B cell (primary cell): ENCODE measurements around the gene PARD3. TPM values are rescaled to one million over a fixed set of nuclear protein-coding genes. Genes with fewer than 3 reads are reported as not detected.

Source experiments
- ATAC-seq: fragments of 200-7000 bp; cut with Tn5 transposase; one replicate; pipeline ENCODE4 v1.10.0; 2021; ENCODE audit warnings: low read depth, mild to moderate bottlenecking, moderate number of reproducible peaks, moderate library complexity
- CTCF ChIA-PET: fragments of 350-600 bp; sonication (Branson Sonifier 250); formaldehyde crosslinking; loops from one replicate; lab custom pipeline; 2021; ENCODE audit warnings: antibody characterized with exemption, inconsistent platforms; lab: Charles Lee
- POLR2A ChIA-PET: fragments of 350-600 bp; sonication (Branson Sonifier 250); formaldehyde crosslinking; loops from one replicate; lab custom pipeline; 2021; ENCODE audit warnings: antibody characterized with exemption; lab: Charles Lee
- DNase-seq: peaks from one replicate; pipeline ENCODE4 v3.0.0; 2013
- H2AFZ ChIP-seq: 2 replicates; pipeline ENCODE4 v1.6.1; 2012; ENCODE audit warnings: mild to moderate bottlenecking, low read depth, low read length; ENCODE audit not compliant: insufficient read depth, poor library complexity, severe bottlenecking
- H3K27ac ChIP-seq, 2 donors: 1 replicate in 1 of 2; 2 replicates in 1 of 2; pipeline ENCODE4 v1.5.1; 2012 to 2013; ENCODE audit warnings: low read length in 2 of 2, mild to moderate bottlenecking in 2 of 2, moderate library complexity in 1 of 2
- H3K27me3 ChIP-seq, 4 experiments: fragments of 200-600 bp in 1 of 4; sonication (generic) in 1 of 4; replicated peaks in 1 of 4; 1 replicate in 2 of 4; 2 replicates in 2 of 4; pipeline versions ENCODE4 v1.6.1 to v1.7.0; 2013 to 2016; ENCODE audit warnings: low read length in 3 of 4, mild to moderate bottlenecking in 2 of 4, mixed read lengths in 1 of 4, moderate library complexity in 1 of 4; ENCODE audit not compliant: insufficient read depth in 4 of 4, control insufficient read depth in 3 of 4; ENCODE audit errors: control extremely low read depth in 1 of 4
- H3K36me3 ChIP-seq, 2 experiments: replicated peaks in 1 of 2; 1 replicate in 1 of 2; 2 replicates in 1 of 2; pipeline versions ENCODE4 v1.6.1 to v1.7.1; 2013; ENCODE audit warnings: low read length in 1 of 2; ENCODE audit not compliant: insufficient read depth in 2 of 2, control insufficient read depth in 1 of 2; ENCODE audit errors: control extremely low read depth in 1 of 2, extremely low read depth in 1 of 2
- H3K4me1 ChIP-seq, 2 donors: fragments of 200-600 bp in 1 of 2; sonication (generic) in 1 of 2; 1 replicate in 1 of 2; 2 replicates in 1 of 2; pipeline versions ENCODE4 v1.5.1 to v1.6.1; 2013 to 2017; ENCODE audit warnings: low read length in 2 of 2; ENCODE audit not compliant: control insufficient read depth in 2 of 2, insufficient read depth in 2 of 2
- H3K4me2 ChIP-seq: replicated peaks from 2 replicates; pipeline ENCODE3; 2012; ENCODE audit warnings: mild to moderate bottlenecking, low read depth, low read length; ENCODE audit not compliant: poor library complexity, severe bottlenecking
- H3K4me3 ChIP-seq, 5 experiments: fragments of 200-600 bp in 1 of 5; sonication (generic) in 1 of 5; 1 replicate in 3 of 5; 2 replicates in 2 of 5; pipeline versions ENCODE4 v1.5.1 to v1.7.0; 2011 to 2016; ENCODE audit warnings: low read length in 4 of 5, mild to moderate bottlenecking in 4 of 5, low read depth in 2 of 5, control low read depth in 1 of 5, moderate library complexity in 1 of 5; ENCODE audit not compliant: insufficient read depth in 1 of 5; ENCODE audit errors: control extremely low read depth in 1 of 5, extremely low read depth in 1 of 5
- H3K79me2 ChIP-seq: fragments of 200-600 bp; sonication (generic); one replicate; pipeline ENCODE4 v1.6.0; 2016; ENCODE audit warnings: low read length; ENCODE audit not compliant: control insufficient read depth, insufficient read depth
- H3K9ac ChIP-seq: fragments of 200-600 bp; sonication (generic); 2 replicates; pipeline ENCODE4 v1.6.1; 2017; ENCODE audit warnings: mild to moderate bottlenecking, low read length, moderate library complexity
- H3K9me3 ChIP-seq, 3 donors: one replicate each; pipeline versions ENCODE4 v1.6.1 to v1.7.1; 2013; ENCODE audit warnings: low read length in 2 of 3; ENCODE audit not compliant: control insufficient read depth in 2 of 3, insufficient read depth in 1 of 3; ENCODE audit errors: control extremely low read depth in 1 of 3
- H4K20me1 ChIP-seq: 2 replicates; pipeline ENCODE4 v1.6.0; 2012; ENCODE audit warnings: mild to moderate bottlenecking, low read length; ENCODE audit not compliant: insufficient read depth, control insufficient read depth, poor library complexity, severe bottlenecking
- H3K27ac Mint-ChIP-seq: one replicate; pipeline ENCODE4 v1.8.0; 2021; ENCODE audit warnings: mixed read lengths
- H3K27me3 Mint-ChIP-seq: one replicate; pipeline ENCODE4 v1.8.0; 2021; ENCODE audit warnings: mixed read lengths
- H3K4me1 Mint-ChIP-seq: one replicate; pipeline ENCODE4 v1.8.0; 2021; ENCODE audit warnings: mixed read lengths
- H3K4me3 Mint-ChIP-seq: one replicate; pipeline ENCODE4 v1.8.0; 2021; ENCODE audit warnings: mixed read lengths
- H3K9me3 Mint-ChIP-seq: one replicate; pipeline ENCODE4 v1.8.0; 2022; ENCODE audit warnings: mixed read lengths; ENCODE audit not compliant: insufficient read depth
- CTCF ChIP-seq: fragments of 200-600 bp; IDR thresholded peaks from one replicate; pipeline ENCODE4 v1.8.0; 2022; ENCODE audit warnings: antibody characterized with exemption, mild to moderate bottlenecking
- EZH2 ChIP-seq: IDR thresholded peaks from 2 replicates; pipeline ENCODE4 v1.6.1; 2012; ENCODE audit warnings: borderline replicate concordance, low read depth, mild to moderate bottlenecking, moderate library complexity, low read length; ENCODE audit not compliant: insufficient read depth, poor library complexity, severe bottlenecking
- WGBS: methylation state at CpG from one replicate; pipeline ENCODE4 v1.1.5; 2013; ENCODE audit warnings: missing lambda C conversion rate; ENCODE audit not compliant: insufficient coverage; 5-methylcytosine and 5-hydroxymethylcytosine counted together
- intact Hi-C: fragments of 100-400 bp; cut with micrococcal nuclease; formaldehyde crosslinking; loops from one replicate; pipeline ENCODE4 v1.10.0; 2022
- polyA plus RNA-seq: library from polyadenylated mRNA; depleted of rRNA; stranded (reverse); fragments of >200 nt; gene quantifications from 2 replicates; pipeline ENCODE4 v1.2.3, GENCODE V29; 2012
- total RNA-seq, 2 donors: library from RNA; stranded (reverse); fragments of 120-200 nt in 1 of 2; gene quantifications; 1 replicate in 1 of 2; 2 replicates in 1 of 2; pipeline versions ENCODE4 v1.2.3 to v1.2.4, GENCODE V29; 2013 to 2022

Gene PARD3
- total and polyA plus RNA-seq, 2 donors (not counting 1 experiment from before 2014, with no cell fraction given), result not detected

GRCh38 chr10:34303022-34303421 is 512.1 kb downstream of the PARD3 start:
- H4K20me1 ChIP-seq, result no peaks in the 10 kb centered on the region
- ATAC-seq (no peak), DNase-seq (no peak)
- no peaks in the 10 kb centered on the region for H3K79me2 ChIP-seq
- H3K4me1 ChIP-seq, result no peaks in the 10 kb centered on the region
- WGBS, result no CpG with 5 or more reads among the region's 2 CpGs
- Mint-ChIP-seq H3K4me1 (no peaks in the 10 kb centered on the region), H3K9me3 (no peaks in the 10 kb centered on the region), H3K4me3 (no peak overlapping the region), H3K27me3 (no peaks in the 10 kb centered on the region), H3K27ac (no peak overlapping the region)
- no peak overlapping the region for H3K9ac ChIP-seq
- ChIA-PET CTCF (no interaction called here), POLR2A (no interaction called here)
- intact Hi-C loops, result no loop called here
- H2AFZ ChIP-seq, result no peak overlapping the region
- H3K27me3 ChIP-seq, result no peaks in the 10 kb centered on the region
- peaks cover 0 to 4% (median 0%) of the 10 kb centered on the region in 3 donors for H3K9me3 ChIP-seq
- TF ChIP-seq CTCF, result no peak
- no peak for TF ChIP-seq EZH2
- H3K4me3 ChIP-seq, result no peak overlapping the region
- H3K4me2 ChIP-seq, result no peak overlapping the region
- no peak overlapping the region for H3K27ac ChIP-seq
- no peaks in the 10 kb centered on the region for H3K36me3 ChIP-seq

GRCh38 chr10:34299105-34299611 is 515.9 kb downstream of the PARD3 start:
- DNase-seq (no peak), ATAC-seq (no peak)
- Histone ChIP-seq H3K9ac (no peak overlapping the region), H3K27ac (no peak overlapping the region), H2AFZ (no peak overlapping the region), H3K27me3 (no peaks in the 10 kb centered on the region), H3K4me1 (no peaks in the 10 kb centered on the region), H3K4me2 (no peak overlapping the region), H3K4me3 (no peak overlapping the region), H3K36me3 (no peaks in the 10 kb centered on the region), H3K9me3 (no peaks in the 10 kb centered on the region), H3K79me2 (no peaks in the 10 kb centered on the region), H4K20me1 (no peaks in the 10 kb centered on the region)
- no peak for TF ChIP-seq CTCF
- TF ChIP-seq EZH2, result no peak
- H3K27ac Mint-ChIP-seq, result no peak overlapping the region
- intact Hi-C loops, result no loop called here
- H3K4me1 Mint-ChIP-seq, result no peaks in the 10 kb centered on the region
- POLR2A ChIA-PET, result no interaction called here
- CTCF ChIA-PET, result no interaction called here
- H3K9me3 Mint-ChIP-seq, result no peaks in the 10 kb centered on the region
- WGBS, result 100% methylated on average over 2 of the region's 3 CpGs
- no peak overlapping the region for H3K4me3 Mint-ChIP-seq
- no peaks in the 10 kb centered on the region for H3K27me3 Mint-ChIP-seq
